ENCODE data around the gene ZNF583. TPM values are rescaled to one million over a fixed set of nuclear protein-coding genes. Genes with fewer than 3 reads are reported as not detected.

The ZNF583 gene
- polyA plus RNA-seq (ENCODE audit: insufficient read length in 10 of 10): 10 to 100 TPM in 1 of 10 donors, 1 to 10 TPM in 9; 6.2 to 10.5 (median 7.3) TPM
- long read RNA-seq, donor 1: 0 reads
- long read RNA-seq, donor 2, full-length matches to known transcripts: 2 of 2 reads
- long read RNA-seq, donor 2, partial matches to known transcripts: 0 of 2 reads
- long read RNA-seq, donor 2, other reads (novel, unspliced or antisense): 0 of 2 reads
- long read RNA-seq, donor 3: 0 reads
- long read RNA-seq, donor 4, partial matches to known transcripts: 0 of 1 reads
- long read RNA-seq, donor 4, other reads (novel, unspliced or antisense): 0 of 1 reads
- long read RNA-seq, donor 5, full-length matches to known transcripts: 1 of 1 reads
- long read RNA-seq, donor 5, partial matches to known transcripts: 0 of 1 reads
- long read RNA-seq, donor 5, other reads (novel, unspliced or antisense): 0 of 1 reads
- long read RNA-seq, donor 6, full-length matches to known transcripts: 1 of 1 reads
- long read RNA-seq, donor 6, partial matches to known transcripts: 0 of 1 reads
- long read RNA-seq, donor 6, other reads (novel, unspliced or antisense): 0 of 1 reads
- long read RNA-seq, donor 7, full-length matches to known transcripts: 1 of 1 reads
- long read RNA-seq, donor 7, partial matches to known transcripts: 0 of 1 reads
- long read RNA-seq, donor 7, other reads (novel, unspliced or antisense): 0 of 1 reads
- long read RNA-seq, donor 8: 0 reads
- long read RNA-seq, donor 9, partial matches to known transcripts: 0 of 1 reads
- long read RNA-seq, donor 9, other reads (novel, unspliced or antisense): 0 of 1 reads

- DNase-seq: peak; percentile 96 to 99 (median 99)
Observed at GRCh38 chr19:56403764-56404704, at the start of gene ZNF583. TSS of gene ZNF583 (plus strand) at chr19:56404332. CDS start at chr19:56407115, 2,783 bp downstream.

DNA sequence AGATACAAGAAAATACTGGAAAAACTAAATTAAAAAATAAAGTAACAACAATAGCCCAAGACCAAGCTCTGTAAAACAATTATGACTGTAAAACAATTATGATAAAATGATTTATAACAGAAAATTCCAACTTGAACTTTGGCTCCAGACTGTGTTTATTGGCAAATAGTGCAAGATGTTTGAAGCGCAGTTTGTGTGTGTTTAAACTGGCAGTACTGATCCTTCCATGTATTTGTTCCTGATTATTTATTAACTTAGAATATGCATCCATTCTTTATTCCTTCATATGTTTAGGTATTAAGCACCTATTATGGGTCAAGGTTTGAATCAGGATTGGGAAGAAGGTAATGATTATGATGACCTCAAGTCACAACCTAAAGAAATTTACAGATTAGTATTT lies 48.6 kb upstream of the ZNF583 start:
- DNase-seq: no peak

DNA sequence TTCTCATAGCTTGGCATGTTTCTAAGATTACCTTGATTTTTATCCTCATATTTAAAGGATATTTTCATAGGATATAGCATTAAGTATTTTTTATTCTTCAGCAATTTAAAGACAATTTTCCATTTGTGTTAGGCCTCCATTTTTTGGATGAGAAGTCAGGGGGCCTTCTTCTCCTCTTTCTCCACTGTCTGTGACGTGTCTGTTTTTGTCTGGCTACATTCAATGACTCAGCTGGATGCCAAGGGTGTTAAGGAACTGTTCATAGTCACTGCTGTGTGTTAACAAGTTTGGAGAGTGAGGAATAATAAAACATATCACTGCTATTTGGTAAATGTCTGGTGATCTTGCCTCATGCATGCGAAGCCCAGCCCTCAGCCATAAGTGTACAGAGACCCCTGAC lies 47.2 kb upstream of the ZNF583 start:
- no peak for DNase-seq

- DNase-seq: no peak
Observed at GRCh38 chr19:56360841-56361240, 43.3 kb upstream of the ZNF583 start.

- DNase-seq: peak; percentile 92 to 98 (median 95)
Observed at GRCh38 chr19:56367829-56368711, 36.1 kb upstream of the ZNF583 start.

- DNase-seq: no peak
Observed at GRCh38 chr19:56369886-56370676, 34.1 kb upstream of the ZNF583 start.

GRCh38 chr19:56372281-56372680 lies 31.9 kb upstream of the ZNF583 start:
- DNase-seq: no peak

DNA sequence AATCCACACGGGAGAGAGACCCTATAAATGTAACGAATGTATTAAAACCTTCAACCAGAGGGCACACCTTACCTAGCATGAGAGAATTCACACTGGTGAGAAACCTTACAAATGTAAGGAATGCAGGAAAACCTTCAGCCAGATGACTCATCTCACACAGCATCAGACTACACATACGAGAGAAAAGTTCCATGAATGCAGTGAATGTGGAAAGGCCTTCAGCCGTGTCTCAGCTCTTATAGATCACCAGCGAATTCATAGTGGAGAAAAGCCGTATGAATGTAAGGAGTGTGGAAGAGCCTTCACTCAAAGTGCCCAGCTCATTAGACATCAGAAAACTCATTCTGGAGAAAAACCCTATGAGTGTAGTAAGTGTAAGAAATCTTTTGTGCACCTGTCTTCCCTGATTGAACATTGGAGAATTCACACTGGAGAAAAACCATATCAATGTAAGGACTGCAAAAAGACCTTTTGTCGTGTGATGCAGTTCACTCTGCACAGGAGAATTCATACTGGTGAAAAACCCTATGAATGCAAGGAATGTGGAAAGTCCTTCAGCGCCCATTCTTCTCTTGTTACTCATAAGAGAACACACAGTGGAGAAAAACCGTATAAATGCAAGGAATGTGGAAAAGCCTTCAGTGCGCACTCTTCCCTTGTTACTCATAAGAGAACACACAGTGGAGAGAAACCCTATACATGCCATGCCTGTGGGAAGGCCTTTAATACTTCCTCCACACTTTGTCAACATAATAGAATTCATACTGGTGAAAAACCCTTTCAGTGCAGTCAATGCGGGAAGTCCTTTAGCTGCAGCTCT lies 26.8 kb upstream of the ZNF583 start:
- DNase-seq: no peak

DNA sequence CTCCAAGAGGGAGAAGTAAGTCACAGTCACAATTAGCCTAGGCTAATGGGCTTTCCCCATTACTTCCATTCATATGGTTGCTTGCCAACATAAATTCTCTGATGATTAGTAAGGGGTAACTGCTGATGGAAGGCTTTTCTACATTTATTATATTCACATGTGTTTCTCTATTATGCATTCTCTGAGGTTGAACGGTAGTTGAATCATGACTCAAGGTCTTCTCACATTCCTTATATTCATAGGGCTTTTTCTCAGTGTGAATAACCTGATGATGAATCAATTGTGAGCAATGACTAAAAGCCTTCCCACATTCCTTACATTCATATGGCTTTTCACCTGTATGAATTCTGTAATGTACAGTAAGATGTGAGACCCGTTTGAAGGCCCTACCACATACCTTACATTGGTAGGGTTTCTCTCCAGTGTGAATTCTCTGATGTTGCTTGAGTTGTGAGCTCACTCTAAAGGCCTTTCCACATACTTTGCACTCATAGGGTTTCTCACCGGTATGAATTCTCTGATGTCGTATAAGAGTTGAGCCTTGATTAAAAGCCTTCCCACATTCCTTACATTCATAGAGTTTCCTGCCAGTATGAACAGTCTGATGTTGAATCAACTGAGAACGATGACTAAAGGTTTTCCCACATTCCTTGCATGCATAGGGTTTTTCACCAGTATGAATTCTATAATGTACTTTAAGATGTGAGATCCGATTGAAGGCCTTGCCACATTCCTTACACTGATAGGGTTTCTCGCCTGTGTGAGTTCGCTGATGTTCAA lies 20.1 kb upstream of the ZNF583 start:
- DNase-seq: no peak

- DNase-seq: peak; percentile 97 to 99 (median 98)
Observed at GRCh38 chr19:56393119-56394012, 10.8 kb upstream of the ZNF583 start, which contains the start of gene ZNF582. TSS of gene ZNF582 (minus strand) at chr19:56393534. CDS start at chr19:56391752, 1,782 bp downstream.

DNA sequence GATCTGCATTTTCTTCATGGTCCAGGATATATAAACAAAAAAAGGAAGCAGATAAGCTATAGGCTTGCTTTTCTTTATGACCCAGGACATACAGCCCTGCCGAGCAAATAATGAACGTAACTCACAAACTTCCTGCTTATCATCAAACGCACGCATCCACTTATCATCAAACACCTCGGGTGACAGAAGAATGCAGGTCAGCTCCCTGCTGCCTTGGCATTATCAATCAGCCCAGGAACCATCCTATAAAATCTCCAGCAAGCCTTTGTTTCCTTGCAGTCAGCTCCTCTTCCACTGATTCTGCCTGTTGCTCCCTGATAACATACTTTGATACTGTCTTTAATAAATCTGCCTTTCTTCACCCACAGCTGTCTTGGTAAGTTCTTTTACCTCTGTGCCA lies 5.3 kb upstream of the ZNF583 start:
- no peak for DNase-seq

- DNase-seq: no peak
Observed at GRCh38 chr19:56400485-56400884, 3.6 kb upstream of the ZNF583 start.

- no peak for DNase-seq
Observed at GRCh38 chr19:56403261-56403660, 871 bp upstream of the ZNF583 start.

DNA sequence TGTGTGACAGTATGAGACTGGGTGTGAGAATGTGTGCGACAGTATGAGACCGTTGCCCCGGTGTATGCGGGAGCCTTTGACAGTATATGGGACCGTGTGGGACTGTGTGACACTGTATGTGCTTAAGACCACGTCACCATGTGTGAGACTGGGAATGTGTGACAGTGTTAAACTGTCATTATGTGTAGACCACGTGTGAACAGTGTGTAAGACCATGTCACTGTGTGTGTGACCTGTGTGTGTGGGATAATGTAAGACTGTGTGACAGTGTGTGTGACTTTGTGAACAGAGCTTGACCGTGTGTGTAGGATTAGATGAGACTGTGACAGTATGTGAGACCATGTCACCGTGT lies 549 bp downstream of the ZNF583 start:
- DNase-seq: no peak

GRCh38 chr19:56405062-56405461 lies 930 bp downstream of the ZNF583 start:
- no peak for DNase-seq

- no peak for DNase-seq
Observed at GRCh38 chr19:56423276-56423984, 19.3 kb downstream of the ZNF583 start.
